Ishikawa (cell line): ENCODE results near the gene PCID2.

Experiments used
- EP300 ChIP-seq: IDR thresholded peaks from 2 replicates; pipeline ENCODE4 v1.6.1; 2012; ENCODE audit warnings: borderline replicate concordance
- FOXM1 ChIP-seq: IDR thresholded peaks from 2 replicates; pipeline ENCODE4 v1.6.1; 2012; ENCODE audit warnings: low read depth, borderline replicate concordance
- NFIC ChIP-seq: IDR thresholded peaks from 2 replicates; pipeline ENCODE4 v1.6.1; 2012
- TAF1 ChIP-seq: IDR thresholded peaks from 2 replicates; pipeline ENCODE4 v1.6.1; 2012; ENCODE audit warnings: low read depth, mild to moderate bottlenecking
- TEAD4 ChIP-seq: IDR thresholded peaks from 2 replicates; pipeline ENCODE4 v1.6.1; 2012
- YY1 ChIP-seq: IDR thresholded peaks from 2 replicates; pipeline ENCODE4 v1.6.1; 2012; ENCODE audit warnings: low read depth

GRCh38 chr13:113201815-113202214, 6.7 kb downstream of the PCID2 start:
- TF ChIP-seq EP300 (no peak), TEAD4 (no peak), NFIC (no peak), TAF1 (no peak), FOXM1 (no peak), YY1 (no peak)
